ENCODE measurements around the gene MAGI1.
"Not testable (repeated sequence)": the region's sequence is repeated elsewhere in the genome, so short reads cannot be mapped to it uniquely, and the experiment has no call there.

MAGI1 gene

DNA sequence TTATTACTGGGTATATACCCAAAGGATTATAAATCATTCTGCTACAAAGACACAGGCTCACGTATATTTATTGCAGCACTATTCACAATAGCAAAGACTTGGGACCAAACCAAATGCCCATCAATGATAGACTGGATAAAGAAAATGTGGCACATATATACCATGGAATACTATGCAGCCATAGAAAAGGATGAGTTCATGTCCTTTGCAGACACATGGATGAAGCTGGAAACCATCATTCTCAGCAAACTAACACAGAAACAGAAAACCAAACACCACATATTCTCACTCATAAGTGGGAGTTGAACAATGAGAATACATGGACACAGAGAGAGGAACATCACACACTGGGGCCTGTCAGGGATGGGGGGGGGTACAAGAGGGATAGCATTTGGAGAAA, 495.3 kb downstream of the MAGI1 start:
- not testable (repeated sequence) for DNase-seq

DNA sequence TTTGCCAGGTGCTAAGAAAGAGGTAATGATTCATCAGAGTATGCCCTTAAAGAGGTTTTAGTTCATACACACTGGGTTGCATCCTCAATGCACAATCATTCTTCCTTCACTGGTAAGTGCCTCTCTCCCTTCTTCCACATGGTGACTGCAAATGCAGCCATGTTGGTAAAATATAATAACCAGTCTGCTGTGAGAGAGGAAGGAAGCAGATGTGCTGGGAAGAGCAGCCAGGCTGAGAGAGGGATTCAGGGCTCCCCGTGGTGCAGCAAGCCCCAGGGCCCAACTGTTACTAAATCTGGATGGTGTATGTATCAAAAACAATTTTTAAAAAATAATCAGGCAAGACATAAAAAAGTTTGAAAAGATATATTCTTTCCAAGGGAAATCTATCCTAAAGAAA, 498.1 kb downstream of the MAGI1 start:
- no peak for DNase-seq

DNA sequence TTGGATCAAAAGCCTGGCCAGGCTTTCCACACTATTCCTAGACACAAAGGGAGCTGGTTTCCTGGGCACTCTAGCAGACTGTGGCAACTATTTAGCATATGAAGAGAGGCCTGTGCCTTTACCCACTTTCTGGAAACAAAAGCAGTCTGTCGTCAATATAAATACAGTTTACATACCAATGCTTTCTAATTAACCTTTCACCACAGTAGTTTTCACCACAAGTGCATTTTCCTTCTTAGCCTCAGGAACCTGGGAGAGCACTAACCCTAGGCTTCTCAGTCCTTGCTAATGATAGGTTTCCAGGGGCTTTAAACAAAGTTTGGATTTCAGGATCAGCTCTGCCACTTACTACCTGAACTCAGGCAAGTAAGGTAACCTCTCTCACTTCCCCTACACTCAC, 499.1 kb downstream of the MAGI1 start:
- DNase-seq, result no peak

DNA sequence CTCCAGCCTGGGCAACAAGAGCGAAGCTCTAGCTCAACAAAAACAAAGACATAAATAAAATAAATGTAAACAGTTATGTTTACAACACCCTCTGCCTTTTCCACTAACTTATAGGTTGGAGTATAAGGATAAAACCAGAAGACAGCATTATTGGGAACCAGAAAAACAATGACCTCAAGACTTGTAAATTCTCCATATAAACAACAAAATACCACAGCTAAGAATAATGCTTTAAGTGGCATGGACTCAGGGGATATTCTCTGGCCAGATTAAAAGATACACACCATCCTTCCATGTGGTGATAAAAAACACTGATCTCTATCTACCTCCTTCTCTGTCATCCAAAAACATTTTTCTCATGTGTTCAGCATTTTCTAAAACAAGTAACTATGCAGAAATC, 500.6 kb downstream of the MAGI1 start:
- DNase-seq, result no peak

DNA sequence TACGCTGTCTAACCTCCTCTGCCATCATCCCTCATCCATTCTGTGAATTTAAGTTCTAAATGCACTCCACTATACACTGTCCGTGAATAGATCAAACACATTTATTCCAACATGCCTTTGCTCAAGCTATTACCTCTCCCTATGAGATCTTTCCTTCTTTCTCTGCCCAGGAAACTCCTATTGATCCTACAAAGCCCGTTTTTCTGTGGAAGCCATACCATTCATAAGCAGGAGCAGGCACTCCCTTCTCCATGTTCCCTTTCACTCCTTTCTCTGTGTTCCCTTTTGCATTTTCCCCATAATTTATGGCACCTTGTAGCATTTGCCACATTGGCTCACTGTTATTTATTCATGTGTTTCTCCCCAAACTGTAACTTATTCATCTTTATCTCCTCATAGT, 501.6 kb downstream of the MAGI1 start:
- DNase-seq, result no peak

DNA sequence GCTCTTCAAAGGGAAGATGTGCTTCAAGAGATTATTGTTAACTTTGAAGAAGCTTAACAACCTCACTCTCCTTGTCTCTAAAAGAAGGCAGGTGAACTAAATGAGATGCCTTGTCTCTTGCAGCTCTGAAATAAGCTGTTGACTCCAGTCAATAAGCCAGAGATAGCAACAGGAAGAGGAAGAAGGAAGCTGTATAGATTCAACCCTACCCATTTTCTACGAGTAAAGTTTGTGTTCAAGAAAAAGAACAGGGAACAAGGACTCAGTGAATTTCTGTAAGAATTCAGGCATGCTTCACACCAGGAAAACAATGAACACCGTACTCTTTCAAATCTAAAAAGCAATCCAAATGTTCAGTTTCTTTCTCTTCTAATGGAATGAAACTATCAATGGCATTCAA, 503.5 kb downstream of the MAGI1 start:
- no peak for DNase-seq

DNA sequence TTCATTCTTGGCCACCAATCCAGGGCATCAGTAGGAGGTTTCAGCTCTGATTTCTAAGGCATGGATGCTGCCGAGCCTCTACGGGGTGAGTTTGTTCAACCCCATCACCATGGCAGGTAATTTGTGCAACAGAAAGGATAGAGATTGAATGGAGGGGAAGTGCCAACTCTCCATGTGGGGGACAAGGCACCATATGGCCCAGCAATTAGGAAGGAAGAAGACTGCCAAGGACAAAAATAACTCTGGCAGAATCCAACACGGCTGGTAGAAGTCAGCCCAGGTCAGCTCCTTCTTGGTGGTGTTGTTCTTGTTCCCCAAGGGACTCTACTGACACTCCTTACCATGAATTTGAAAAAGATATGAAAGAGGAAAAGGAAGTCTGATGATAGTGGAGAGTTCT, 503.9 kb downstream of the MAGI1 start:
- no peak for DNase-seq

DNA sequence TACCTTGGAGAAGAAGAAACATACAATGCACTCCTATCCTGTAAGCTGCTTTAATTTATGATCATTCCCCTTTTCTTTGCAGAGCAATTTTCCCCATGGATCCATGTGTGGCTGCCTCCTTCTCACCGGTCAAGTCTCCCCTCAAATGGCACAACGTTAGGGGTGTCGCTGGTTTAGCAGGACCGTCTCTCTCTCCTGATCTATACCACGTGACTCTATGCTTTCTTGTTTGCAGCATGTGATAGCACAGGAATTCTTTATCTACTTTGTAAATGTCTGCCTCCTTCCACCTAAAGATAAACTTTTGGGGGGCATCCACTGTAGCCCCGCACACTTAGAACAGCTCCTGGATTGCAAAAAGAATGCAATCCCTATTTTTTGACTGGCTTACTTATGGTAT, 506.0 kb downstream of the MAGI1 start:
- no peak for DNase-seq

DNA sequence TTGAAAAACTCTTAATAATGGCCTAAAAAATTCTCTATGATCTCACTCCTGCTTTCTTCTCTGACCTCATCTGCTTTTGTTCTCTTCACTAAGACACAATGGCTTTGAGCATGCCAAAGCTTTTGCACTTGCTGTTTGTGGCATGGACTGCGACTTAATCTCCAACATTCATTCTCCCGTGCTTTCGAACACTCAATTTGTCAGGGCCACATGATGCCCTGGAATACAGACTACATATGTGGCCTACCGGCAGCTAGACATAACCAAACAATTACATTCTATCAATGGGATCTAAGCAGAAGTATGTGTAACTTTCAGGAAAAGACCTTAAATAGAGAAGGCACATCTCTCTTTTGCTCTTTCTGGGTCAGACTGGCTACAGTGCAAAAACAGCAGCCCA, 506.5 kb downstream of the MAGI1 start:
- DNase-seq, result no peak

DNA sequence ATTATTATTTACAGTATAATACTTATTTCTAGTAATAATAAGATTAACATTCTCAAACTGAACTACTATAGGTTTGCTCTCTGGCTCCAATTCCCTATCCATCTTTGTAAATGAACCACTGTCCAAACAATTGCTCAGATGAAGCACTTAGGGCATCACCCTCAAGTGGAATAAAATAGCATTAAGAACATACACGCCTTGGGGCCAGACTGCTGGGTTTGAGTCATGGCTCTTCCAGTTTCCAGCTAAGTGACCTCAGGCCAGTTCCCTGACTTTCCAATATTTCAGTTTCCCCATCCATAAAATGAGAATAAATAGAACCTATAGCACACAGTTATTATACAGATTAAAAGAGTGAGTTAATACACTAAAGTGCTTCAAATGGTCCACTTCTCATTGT, 507.2 kb downstream of the MAGI1 start:
- DNase-seq, result no peak

DNA sequence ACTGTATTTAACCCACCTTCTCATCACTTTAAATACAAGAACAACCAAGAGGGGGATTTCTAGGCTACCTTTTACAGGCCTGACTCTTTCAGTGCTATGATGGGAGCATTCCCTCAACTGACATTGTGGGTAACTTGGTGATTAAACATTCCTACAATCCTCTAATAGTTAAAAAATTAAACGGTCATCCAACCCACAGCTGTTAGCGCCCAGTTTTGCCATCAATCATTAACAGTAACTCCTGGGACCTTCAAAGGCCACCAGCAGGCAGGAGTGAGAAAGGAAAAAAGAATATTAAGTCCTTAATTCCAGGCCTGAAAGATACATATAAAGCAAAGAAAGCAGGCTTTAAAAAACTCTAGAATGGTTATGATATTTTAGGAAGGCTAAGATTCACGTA, 512.1 kb downstream of the MAGI1 start:
- no peak for DNase-seq

DNA sequence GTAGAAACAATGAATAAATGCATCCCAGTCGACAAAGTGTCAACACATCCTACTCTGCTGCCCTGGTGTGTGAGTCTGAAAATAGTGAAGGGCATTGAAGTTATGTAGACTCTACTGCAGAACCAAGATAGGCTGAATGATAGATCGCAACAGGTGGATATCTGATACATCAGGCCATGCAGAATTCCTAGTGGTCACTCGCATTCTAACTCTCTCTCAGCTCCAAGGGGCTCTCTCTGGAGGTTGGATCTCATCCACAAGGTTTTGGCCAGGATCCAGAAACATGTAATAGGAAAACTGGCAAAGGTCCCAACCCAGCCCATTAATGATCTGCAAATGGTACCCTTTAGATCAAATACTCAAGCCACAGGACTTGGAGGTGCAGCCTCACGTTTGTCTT, 514.1 kb downstream of the MAGI1 start:
- DNase-seq, result no peak

DNA sequence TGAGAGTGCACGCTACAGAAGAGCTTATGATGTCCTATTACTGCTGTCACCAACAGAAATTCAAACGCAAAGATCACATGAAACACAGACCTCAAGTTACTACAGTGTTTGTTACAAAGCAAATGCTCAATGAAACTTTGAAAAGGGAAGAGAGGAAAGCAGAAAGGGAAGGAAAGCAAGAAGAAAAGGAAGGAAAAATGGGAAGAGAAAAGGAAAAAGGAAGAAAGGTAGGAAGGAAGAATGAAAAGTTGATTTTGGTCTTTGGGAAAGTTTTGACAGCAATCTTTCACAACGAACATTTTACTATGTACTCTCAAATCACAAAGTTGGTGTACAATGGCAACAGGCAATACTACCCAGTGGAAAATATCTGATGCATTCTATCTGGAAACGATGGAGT, 514.8 kb downstream of the MAGI1 start:
- no peak for DNase-seq

DNA sequence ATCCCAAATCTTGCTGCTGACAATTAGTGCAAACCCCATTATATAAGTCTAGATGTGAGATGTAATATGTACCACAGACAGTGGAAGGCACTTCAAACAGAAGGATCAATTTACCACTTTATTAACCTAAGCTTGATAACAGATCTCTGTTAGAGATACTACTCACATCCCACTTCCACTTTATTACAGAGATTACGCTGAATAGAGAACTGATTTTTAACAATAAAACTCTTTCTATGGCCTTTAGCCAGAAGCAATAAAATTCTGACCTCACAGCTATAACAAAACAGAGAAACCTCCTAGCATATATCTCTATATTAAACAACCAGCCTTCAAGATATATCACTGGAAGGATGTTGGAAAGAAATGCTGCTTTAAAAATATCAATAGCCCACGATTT, 517.7 kb downstream of the MAGI1 start:
- DNase-seq, result no peak

DNA sequence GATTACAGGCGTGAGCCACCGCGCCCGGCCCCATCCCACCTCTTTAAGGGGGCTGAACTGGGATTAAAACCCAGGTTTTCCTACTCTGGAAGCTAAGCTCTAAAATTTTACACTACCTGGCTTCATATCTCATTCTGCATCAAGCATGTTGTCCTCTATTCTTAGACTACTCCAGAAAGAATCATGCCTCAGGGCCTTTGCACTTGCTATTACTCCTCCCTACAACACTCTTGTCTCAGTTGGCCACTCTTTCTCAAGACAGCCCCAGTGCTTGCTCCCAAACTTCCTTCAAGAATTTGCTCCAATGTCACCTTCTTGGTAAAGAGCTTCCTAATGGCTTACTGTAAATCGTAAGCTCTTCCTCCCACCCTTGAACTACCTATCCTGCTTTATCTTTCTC, 521.7 kb downstream of the MAGI1 start:
- DNase-seq, result no peak

DNA sequence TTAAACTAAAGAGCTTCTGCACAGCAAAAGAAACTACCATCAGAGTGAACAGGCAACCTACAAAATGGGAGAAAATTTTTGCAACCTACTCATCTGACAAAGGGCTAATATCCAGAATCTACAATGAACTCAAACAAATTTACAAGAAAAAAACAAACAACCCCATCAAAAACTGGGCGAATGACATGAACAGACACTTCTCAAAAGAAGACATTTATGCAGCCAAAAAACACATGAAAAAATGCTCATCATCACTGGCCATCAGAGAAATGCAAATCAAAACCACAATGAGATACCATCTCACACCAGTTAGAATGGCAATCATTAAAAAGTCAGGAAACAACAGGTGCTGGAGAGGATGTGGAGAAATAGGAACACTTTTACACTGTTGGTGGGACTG, 524.4 kb downstream of the MAGI1 start:
- DNase-seq, result not testable (repeated sequence)

DNA sequence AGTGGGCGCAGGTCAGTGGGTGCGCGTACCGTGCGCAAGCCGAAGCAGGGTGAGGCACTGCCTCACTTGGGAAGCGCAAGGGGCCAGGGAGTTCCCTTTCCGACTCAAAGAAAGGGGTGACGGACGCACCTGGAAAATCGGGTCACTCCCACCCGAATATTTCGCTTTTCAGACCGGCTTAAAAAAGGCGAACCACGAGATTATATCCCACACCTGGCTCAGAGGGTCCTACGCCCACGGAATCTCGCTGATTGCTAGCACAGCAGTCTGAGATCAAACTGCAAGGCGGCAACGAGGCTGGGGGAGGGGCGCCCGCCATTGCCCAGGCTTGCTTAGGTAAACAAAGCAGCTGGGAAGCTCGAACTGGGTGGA, 529.3 kb downstream of the MAGI1 start:
- not testable (repeated sequence) for DNase-seq

DNA sequence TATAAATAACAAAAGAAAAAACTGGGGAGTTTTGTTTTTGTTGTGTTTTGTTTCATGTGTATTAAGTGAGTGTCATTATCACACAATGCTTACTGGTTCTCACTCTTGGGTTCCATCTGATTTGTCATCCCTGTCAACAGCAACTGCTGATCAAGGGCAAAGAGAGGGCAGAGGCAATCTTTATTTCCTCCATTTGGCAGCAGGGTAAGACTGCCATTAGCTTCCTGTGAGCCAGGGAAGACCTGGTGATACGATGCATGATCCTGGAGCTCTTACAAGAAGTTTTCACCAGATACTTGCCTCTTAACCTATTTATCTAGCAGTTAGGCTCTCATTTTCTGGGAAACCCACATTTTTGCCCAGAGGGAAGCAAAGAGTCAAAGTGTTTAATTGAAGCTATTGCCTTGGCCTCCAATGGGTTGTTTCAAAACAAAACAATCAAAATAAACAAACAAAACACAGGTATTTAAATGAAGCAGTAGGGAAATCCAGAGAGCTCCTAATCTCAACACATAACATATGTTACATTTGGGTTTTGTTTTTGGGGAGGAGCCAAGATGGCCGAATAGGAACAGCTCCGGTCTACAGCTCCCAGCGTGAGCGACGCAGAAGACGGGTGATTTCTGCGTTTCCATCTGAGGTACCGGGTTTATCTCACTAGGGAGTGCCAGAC, 529.8 kb downstream of the MAGI1 start:
- DNase-seq, result no peak

DNA sequence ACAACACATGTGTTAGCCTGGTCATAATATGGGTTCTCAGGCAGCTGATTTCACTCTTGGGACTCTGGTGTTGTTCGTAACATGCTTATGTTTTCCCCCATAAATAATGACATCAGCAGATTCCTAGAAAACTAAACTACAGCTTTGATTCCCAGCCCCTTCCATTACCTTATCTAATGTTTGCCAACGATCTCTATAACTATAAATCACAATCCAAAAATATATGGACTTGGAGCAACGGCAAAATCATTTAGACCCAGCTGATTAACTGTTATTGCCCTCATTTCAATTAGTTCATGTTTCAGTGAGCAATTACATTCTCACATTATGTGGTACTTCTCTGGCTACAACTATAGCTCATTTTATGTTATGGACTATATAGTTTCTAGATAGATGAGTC, 531.3 kb downstream of the MAGI1 start:
- DNase-seq, result no peak

DNA sequence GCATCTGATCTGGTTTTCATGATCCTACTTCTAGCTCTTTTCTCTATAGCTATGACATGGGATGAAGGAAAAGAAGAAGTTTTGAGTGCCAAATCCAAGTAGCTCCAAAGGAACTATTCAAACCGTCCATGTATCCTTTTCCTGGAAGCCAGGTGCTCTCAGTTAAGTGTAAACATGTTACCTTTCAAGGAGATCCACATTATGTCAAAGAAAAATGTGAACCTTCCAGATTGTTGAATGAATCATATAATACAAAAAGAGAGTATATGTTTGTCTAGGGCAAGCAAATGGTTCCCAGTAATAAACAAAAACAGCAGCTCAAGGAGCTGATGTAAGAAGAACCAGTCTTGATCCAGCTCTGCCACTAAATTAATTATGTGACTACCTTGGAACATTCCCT, 534.9 kb downstream of the MAGI1 start:
- DNase-seq, result no peak

DNA sequence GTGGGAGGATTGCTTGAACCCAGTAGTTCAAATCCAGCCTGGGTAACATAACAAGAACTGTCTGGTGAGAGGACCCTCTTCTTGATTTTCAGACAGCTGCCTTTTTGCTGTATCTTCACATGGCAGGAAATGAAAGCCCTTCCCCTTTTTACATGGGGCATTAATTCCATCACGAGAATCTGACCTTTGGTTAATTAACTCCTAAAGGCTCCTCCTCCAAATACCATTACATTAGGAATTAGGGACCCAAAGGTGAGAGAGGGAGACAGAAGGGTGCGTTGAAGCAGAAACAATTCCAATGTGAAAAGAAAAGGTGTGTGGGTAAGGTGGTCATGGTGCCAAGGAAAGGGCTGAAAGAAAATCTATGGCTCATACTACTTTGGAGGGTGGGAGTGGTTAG, 536.2 kb downstream of the MAGI1 start:
- DNase-seq, result no peak

DNA sequence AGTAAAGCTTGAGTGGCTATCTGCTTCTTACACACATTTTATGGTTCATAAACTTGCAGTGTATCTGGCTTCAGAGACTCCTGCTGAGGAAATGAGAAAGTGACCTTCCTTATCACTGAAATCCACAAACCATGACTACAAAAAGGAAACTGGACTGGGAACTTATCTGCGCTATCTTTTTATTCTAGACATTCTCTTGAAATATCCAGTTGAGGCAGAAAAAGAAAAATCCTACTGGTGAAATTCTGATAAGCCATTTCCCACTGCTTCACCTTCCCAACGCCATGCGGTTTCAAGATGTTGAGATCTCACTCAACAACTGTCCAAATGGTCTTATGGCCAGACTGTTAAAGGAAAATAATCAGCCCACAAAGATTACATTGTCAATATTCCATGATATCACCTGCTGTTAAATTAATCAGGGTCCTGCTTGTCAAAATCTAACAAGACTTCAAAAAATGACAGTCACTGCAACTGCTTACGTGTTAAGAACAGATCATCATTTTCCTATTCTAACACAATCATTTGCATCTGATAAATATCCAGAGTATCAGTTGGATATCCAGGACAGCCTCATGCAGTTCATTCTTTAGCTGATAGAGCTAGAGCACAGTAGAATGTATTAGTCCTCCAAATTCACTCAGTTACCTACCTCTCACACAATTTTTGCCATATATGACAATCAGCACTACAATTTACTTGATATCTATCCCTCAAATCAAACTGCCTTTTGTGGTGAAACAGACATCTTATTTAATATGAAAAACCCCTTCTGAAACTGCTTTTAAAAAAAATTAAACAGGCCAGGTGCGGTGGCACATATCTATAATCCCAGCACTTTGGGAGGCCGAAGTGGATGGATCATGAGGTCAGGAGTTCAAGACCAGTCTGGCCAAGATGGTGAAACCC, 538.1 kb downstream of the MAGI1 start:
- DNase-seq, result no peak

DNA sequence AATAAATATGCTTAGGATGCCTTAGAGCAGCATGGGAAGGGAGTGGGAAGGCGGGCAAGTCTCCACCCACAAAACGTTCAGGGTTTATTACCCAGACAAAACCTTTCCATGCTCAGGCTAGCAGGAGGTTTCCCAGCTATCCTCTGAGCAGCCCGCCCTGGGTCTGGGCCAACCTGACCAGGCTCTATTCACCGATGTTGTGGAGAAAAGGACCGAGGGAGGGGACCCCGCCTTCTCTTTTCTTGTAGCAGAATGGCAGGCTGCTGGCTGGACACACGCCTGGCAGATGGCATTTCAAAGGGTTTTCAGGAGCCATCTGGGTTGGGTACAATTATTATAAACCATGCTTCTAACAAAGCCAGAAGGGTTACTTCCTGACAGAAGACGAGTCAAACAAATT, 540.9 kb downstream of the MAGI1 start:
- DNase-seq, result no peak

DNA sequence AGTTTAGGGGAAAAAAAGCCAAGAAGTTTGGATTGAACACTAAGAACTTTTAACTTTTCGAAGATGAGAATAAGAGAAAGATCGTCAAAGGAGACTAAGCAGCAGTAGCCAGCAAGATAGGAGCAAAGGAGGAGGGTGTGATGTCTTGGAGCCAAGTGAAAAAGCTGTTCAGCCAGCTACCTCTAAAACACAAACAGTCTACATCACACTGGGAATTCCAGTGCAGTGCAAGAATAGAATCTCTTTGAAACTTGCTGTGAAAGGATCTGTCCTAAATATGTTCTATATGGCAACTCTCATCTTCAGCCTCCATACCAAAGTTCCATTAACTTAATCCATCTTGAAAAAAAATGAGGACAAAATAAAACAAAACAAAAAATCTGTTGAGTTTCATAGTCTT, 541.5 kb downstream of the MAGI1 start:
- no peak for DNase-seq

DNA sequence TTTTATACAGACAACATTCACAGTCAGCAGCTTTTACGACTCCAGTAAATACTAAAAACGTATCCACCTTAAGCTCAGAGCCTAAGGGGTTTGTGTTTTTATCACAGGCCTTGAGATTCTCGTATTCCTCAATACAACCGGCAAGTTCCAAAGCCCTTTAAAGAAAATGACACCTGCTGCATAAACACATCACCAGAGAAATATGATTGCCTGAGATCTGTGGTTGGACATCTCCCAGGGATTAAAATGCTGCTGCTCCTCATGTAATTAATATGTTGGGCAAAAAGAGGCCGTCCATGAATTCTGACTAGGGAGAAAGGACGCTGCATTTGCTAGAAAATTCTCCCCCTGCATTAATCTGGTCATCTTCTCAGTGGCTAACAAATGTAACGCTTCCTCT, 544.8 kb downstream of the MAGI1 start:
- no peak for DNase-seq

All from left hindlimb (tissue), 1 donor.